ENCODE results near the gene NSFL1C. TPM values are rescaled to one million over a fixed set of nuclear protein-coding genes. Genes with fewer than 3 reads are reported as not detected.
"Not testable (repeated sequence)": the region's sequence is repeated elsewhere in the genome, so short reads cannot be mapped to it uniquely, and the experiment has no call there.

The NSFL1C gene
- 88.7 TPM for total RNA-seq

- ATAC-seq = peak; percentile 94
These were observed at the start of gene NSFL1C for GRCh38 chr20:1466211-1467081. NSFL1C (minus strand) TSS chr20:1466849; CDS start chr20:1466824, 25 bp downstream.

- ATAC-seq = no peak
These were observed 47.2 kb upstream of the NSFL1C start for GRCh38 chr20:1513801-1514200.

- ATAC-seq = peak; percentile 51
These were observed 42.6 kb upstream of the NSFL1C start for GRCh38 chr20:1509237-1509636.

- ATAC-seq = no peak
These were observed 41.9 kb upstream of the NSFL1C start for GRCh38 chr20:1508574-1508973.

- ATAC-seq = no peak
These were observed 40.6 kb upstream of the NSFL1C start for GRCh38 chr20:1507276-1507675.

GRCh38 chr20:1505871-1506270 lies 39.2 kb upstream of the NSFL1C start:
- peak; percentile 28 for ATAC-seq

GRCh38 chr20:1505361-1505760 lies 38.7 kb upstream of the NSFL1C start:
- ATAC-seq = peak; percentile 76

- peak; percentile 84 for ATAC-seq
These were observed 37.0 kb upstream of the NSFL1C start for GRCh38 chr20:1503564-1504227.

- ATAC-seq = no peak
These were observed 33.8 kb upstream of the NSFL1C start for GRCh38 chr20:1500496-1500895.

- peak; percentile 88 for ATAC-seq
These were observed 33.1 kb upstream of the NSFL1C start for GRCh38 chr20:1499528-1500420.

GRCh38 chr20:1497371-1497770 lies 30.7 kb upstream of the NSFL1C start:
- not testable (repeated sequence) for ATAC-seq

- no peak for ATAC-seq
These were observed 30.3 kb upstream of the NSFL1C start for GRCh38 chr20:1496930-1497329.

GRCh38 chr20:1494436-1494835 lies 27.8 kb upstream of the NSFL1C start:
- no peak for ATAC-seq

- no peak for ATAC-seq
These were observed 26.9 kb upstream of the NSFL1C start for GRCh38 chr20:1493536-1493935.

- ATAC-seq = no peak
These were observed 25.4 kb upstream of the NSFL1C start for GRCh38 chr20:1491860-1492642.

- ATAC-seq = peak; percentile 3
These were observed 24.7 kb upstream of the NSFL1C start, which contains the start of gene SIRPB2 for GRCh38 chr20:1491281-1491840. SIRPB2 (minus strand) TSS chr20:1491420; CDS start chr20:1491359, 61 bp downstream.

- ATAC-seq = no peak
These were observed 24.1 kb upstream of the NSFL1C start for GRCh38 chr20:1490643-1491195.

- peak; percentile 92 for ATAC-seq
These were observed 23.3 kb upstream of the NSFL1C start for GRCh38 chr20:1489764-1490436.

GRCh38 chr20:1489325-1489724 lies 22.7 kb upstream of the NSFL1C start:
- ATAC-seq = no peak

GRCh38 chr20:1486566-1486965 lies 19.9 kb upstream of the NSFL1C start:
- ATAC-seq = no peak

Measured in esophagus mucosa (tissue), 1 donor.